GM10248 (cell line): ENCODE measurements around the gene MR1.

Source experiments
- CTCF ChIA-PET: fragments of 300-600 bp; sonication (Branson Sonifier 250); formaldehyde crosslinking; extraction: SDS; loops from one replicate; lab custom pipeline; 2021; ENCODE audit warnings: antibody characterized with exemption; lab: Yijun Ruan, JAX
- POLR2A ChIA-PET: fragments of 350-650 bp; sonication (Branson Sonifier 250); formaldehyde crosslinking; extraction: SDS; loops from one replicate; lab custom pipeline; 2020; ENCODE audit warnings: antibody characterized with exemption; lab: Yijun Ruan, JAX
- DNase-seq: peaks from one replicate; pipeline ENCODE4 v3.0.0; 2012; ENCODE audit errors: extremely low spot score
- TF ChIP-seq, protein P1 (sequence below): IDR thresholded peaks from 2 replicates; pipeline ENCODE4 v1.5.1; 2012; ENCODE audit warnings: mild to moderate bottlenecking, low read depth; ENCODE audit errors: extremely low read depth, missing control alignments, control extremely low read depth

MR1 gene

GRCh38 chr1:181014477-181015250, 19.1 kb upstream of the MR1 start:
- DNase-seq, result peak; percentile 43
- CTCF ChIA-PET, result interaction anchor here (1.1 to 2.3 kb wide), 3 partner anchors 13 to 151 kb away, joined by 3 to 6 read pairs (median 6); no protein-coding TSS in a partner anchor
- POLR2A ChIA-PET, result no interaction called here

DNA sequence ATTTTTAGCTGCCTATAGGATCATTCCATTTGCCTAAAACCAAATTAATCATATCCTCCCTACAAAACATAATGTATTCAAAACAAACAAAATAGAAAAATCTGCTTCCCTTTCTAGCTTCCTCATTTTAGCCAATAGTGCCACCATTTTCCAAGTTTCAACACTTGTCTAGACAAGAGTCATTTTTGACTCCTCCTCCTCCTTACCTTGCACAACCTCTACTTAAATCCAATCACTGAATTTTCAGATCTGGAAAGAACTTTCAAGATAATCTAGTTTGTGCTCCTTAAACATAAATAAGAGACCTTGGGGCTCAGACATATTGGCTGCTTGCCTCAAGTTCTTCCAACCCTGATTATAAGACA, 18.6 kb upstream of the MR1 start:
- POLR2A ChIA-PET, result no interaction called here
- CTCF ChIA-PET, result interaction anchor here (1.1 kb wide), 1 partner anchor 151 kb away, joined by 3 read pairs; no protein-coding TSS in a partner anchor

More at GRCh38 chr1:181014477-181015250, 19.1 kb upstream of the MR1 start:
- TF ChIP-seq, protein P1, sequence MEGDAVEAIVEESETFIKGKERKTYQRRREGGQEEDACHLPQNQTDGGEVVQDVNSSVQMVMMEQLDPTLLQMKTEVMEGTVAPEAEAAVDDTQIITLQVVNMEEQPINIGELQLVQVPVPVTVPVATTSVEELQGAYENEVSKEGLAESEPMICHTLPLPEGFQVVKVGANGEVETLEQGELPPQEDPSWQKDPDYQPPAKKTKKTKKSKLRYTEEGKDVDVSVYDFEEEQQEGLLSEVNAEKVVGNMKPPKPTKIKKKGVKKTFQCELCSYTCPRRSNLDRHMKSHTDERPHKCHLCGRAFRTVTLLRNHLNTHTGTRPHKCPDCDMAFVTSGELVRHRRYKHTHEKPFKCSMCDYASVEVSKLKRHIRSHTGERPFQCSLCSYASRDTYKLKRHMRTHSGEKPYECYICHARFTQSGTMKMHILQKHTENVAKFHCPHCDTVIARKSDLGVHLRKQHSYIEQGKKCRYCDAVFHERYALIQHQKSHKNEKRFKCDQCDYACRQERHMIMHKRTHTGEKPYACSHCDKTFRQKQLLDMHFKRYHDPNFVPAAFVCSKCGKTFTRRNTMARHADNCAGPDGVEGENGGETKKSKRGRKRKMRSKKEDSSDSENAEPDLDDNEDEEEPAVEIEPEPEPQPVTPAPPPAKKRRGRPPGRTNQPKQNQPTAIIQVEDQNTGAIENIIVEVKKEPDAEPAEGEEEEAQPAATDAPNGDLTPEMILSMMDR, result no peak

GRCh38 chr1:181016563-181016962, 17.2 kb upstream of the MR1 start:
- DNase-seq, result no peak
- TF ChIP-seq, protein P1, result no peak
- CTCF ChIA-PET, result interaction anchor here (0.9 to 1.2 kb wide), 3 partner anchors 17 to 136 kb away, joined by 3 read pairs; no protein-coding TSS in a partner anchor
- POLR2A ChIA-PET, result no interaction called here

More for the DNA sequence above, 18.6 kb upstream of the MR1 start:
- no peak for DNase-seq
- TF ChIP-seq, protein P1, result no peak

- no peak for DNase-seq
- ChIA-PET CTCF (interaction anchor here (0.8 to 9.0 kb wide), 7 partner anchors 11 to 516 kb away, joined by 3 to 86 read pairs (median 4); partner anchors contain the start of gene MR1), POLR2A (no interaction called here)
- TF ChIP-seq, protein P1, result no peak
These were observed 14.7 kb upstream of the MR1 start for GRCh38 chr1:181018901-181019681.

- DNase-seq, result no peak
- ChIA-PET CTCF (interaction anchor here (1.0 to 9.0 kb wide), 7 partner anchors 8 to 144 kb away, joined by 3 to 86 read pairs (median 6); partner anchors contain the start of gene MR1), POLR2A (no interaction called here)
- TF ChIP-seq, protein P1, result no peak
These were observed 12.6 kb upstream of the MR1 start for GRCh38 chr1:181021159-181021558.

- TF ChIP-seq, protein P1, result no peak
- CTCF ChIA-PET, result interaction anchor here (0.6 to 9.0 kb wide), 9 partner anchors 8 to 143 kb away, joined by 3 to 86 read pairs (median 4); partner anchors contain the start of gene MR1
- POLR2A ChIA-PET, result interaction anchor here (0.6 to 2.7 kb wide), 9 partner anchors 11 to 504 kb away, joined by 3 to 9 read pairs (median 4); partner anchors contain the start of gene MR1
- peak; percentile 76 for DNase-seq
These were observed 11.9 kb upstream of the MR1 start for GRCh38 chr1:181021811-181022434.
